ENCODE results near the gene PAXX.
"Not testable (repeated sequence)": the region's sequence is repeated elsewhere in the genome, so short reads cannot be mapped to it uniquely, and the experiment has no call there.

Gene PAXX

DNA sequence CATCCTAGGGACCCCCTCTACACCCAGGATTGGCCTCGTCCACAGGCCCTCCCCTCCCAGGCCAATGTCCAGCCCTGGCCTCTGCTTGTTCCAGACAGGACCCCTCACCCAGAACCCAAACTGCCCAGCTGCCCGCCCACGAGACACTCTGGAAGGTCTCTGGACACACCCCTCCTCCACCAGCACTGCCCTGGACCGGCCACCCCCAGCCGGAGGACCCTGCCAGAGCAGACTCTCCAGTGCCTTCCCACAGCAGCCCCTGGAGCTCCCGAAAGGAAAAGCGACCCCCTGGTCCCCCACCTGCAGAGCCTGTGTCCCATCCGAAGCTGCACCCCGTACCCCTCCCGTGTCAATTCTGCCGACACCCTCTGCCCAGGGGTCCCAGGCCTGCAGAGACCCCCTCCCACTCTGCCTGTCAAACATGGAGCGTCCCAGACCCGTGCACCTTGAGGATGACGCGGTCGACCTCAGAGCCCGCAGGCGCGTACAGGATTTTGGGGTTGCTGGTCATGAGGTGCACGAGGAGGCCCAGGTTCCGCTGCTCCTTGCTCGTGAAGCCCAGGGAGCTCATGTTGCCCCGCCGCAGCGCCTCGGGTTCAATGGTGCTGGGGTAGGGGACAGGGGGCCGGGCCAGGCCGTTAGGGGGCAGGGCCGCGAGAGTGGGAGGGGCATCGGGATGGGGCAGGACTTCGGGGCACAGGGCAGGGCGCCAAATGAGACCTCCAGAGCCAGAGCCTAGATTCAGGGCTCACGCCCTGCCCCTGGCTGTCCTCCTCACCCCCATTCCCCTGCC is 27.9 kb downstream of the PAXX start:
- no peak for DNase-seq

DNA sequence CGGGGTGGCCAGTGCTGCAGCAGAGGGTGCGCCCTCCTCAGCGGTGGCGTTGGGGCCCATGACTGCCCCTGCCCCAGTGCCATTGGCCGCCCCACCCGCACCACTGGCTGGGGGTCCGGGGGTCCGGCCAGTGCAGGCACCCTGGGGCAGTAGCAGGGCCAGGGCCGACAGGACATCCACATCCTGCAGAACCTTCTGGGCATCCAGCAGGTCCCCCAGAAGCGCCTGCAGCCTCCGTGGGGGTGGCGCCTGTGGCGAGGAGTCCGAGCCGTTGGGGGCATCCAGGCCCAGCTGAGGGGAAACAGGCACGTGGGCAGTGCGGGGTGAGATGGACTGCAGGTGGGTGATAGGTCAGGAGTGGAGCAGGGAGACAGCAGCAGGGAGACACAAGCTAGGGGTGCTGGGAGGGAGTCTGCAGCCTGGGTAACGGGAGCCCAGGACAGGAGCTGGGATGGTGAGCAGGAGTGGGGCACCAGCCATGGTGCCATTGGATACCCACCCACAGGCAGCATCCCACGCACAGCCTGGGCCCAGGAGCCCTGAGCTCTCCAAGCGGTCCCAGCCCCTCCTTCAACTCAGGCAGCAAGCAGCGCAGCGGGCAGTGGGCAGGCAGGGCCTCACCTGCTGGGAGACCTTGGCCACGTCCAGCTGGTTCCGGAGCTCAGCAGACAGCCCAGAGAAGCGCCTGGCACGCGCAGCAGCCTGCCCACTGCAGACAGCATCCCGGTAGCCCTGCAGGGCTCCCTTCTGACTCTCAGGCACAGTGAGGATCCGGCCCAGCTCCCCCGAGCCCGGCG is 28.7 kb downstream of the PAXX start:
- DNase-seq = no peak

DNA sequence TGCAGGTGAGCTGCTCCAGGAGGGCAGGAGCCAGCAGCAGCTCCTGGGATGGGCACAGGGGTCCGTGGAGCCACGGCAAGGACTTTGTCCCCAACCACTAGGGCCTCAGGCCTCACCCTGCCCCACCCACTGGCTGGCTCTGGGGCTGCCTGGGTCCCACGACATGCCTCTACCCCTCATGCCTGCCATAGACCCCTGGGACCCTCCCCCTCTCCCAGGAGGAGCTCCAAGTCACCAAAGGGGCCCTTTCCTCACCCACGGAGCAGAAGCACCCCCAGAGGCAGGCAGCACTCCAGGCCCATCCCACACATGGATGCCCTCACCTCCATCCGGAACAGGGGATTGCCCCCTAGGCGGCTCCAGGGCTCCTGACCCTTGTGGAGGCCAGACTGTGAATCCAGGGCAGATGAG is 29.4 kb downstream of the PAXX start:
- DNase-seq = no peak

DNA sequence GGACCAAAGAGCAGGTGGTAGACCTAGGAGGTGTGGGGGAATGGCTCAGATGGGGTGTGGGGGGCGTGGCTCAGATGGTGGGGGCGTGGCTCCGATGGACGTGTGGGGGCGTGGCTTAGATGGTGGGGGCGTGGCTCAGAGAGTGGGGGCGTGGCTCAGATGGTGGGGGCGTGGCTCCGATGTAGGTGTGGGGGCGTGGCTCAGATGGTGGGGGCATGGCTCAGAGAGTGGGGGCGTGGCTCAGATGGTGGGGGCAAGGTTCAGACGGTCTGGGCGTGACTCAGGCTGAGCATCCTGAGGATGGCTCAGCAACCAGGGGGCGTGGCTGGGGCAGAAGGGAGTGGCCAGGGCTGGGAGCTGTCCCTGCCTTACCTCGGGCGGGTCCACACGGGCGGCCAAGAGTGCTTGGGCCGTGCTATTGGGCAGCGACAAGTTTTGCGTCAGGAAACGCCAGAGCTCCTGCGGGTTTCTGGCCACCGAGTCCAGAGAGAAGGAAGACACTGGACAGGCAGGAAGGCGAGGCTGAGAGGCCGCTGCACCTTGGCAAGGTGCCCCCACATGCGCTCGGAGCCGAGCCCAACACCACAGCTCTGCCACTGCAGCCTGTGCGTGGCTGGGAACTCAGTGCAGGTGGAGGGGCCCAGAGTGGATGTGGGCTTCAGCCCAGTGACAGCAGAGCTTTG is 29.9 kb downstream of the PAXX start:
- DNase-seq = no peak

DNA sequence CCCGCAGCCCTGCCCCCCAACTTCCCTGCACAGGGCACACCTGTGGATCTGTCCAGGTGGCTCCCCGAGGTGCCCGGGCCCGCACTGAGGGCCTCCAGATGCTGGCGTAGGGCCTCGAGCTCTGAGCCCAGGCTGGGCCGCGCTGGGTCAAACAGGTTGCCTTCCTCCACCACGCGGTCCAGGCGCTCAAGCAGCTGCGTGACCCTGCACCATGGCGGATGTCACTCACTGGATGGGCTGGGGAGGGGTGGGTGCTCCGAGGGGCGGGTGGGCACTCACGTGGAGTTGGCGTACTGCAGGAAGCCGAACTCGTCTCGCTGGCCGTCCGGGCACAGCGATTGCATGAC is 30.4 kb downstream of the PAXX start:
- no peak for DNase-seq

DNA sequence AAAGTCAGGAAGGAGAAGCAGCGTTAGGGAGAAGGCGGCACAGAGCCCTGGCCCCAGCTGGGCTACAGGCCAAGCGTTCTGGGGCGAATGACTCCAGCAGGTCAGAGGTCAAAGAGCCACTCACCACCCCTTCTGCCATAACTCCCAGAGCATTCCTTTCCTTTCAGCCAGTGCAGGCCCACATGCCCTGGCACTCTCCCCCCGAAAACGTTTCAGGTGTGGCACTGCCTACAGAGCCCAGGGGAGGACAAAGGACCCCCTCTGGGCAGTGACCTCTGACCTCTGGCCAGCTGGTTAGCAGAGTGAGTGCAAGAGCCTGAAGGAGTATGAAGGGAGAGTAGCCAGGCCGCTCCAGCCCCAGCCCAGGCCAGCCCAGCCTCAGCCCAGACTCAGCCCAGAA is 30.9 kb downstream of the PAXX start:
- no peak for DNase-seq

DNA sequence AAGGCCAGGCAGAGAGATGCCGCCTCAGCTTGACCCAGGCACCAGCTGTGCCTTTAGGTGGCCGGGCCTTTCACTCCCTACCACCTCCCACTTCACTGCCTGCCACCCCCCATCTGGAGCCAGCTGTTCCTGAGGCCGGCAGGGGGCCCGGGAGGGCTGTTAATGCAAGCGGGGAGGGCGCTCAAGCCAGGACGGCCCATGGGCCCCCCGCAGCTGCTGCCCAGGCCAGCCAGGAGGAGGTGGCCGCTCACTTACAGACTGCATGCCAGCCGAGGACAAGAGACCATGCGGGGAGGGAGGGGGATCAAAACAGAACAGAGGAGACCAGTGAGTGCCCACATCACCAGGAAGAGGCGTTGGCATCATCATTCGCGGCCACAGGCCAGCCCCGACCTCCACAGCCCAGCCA is 31.4 kb downstream of the PAXX start:
- no peak for DNase-seq

DNA sequence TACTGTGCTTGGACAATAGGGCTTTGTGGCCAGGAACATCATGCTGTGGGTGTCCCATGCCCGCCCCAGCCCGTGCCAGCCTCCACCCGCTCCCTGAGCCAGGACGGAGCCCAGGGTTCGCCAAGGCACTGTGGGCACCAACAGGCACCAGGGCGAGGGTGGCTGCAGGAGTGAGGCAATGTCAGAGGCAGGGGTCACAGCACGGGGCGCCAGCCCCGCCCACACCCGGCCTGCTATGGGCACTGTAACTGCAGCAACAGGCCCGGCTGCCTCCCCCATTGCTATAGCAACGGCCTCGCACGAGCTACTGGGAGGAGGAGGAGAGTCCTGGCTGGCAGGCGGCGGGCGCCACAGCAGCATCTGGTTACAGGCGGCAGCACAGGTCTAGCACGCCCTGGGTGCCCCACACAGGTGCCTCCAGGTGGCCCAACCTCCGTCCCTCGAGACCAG is 33.3 kb downstream of the PAXX start:
- peak; percentile 42 for DNase-seq

DNA sequence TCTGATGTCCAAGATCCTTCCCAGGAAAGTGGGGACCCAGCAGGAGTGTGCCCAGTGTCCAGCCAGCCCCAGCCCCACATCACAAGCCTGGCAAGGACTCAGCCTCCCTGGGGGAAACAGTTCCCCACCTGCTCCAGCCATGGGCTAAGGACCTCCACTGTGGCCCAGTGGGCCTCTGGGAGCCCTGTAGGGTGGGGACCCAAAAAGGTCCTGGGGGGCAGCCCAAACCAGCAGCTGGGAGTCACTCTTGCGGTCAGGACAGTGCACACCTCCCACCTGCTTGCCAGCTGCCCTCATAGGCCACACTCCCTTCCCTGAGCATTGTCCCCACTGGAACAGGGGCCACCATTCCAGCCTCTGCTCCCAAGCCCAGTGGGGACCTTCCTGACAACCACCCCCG is 34.2 kb downstream of the PAXX start:
- DNase-seq = no peak

DNA sequence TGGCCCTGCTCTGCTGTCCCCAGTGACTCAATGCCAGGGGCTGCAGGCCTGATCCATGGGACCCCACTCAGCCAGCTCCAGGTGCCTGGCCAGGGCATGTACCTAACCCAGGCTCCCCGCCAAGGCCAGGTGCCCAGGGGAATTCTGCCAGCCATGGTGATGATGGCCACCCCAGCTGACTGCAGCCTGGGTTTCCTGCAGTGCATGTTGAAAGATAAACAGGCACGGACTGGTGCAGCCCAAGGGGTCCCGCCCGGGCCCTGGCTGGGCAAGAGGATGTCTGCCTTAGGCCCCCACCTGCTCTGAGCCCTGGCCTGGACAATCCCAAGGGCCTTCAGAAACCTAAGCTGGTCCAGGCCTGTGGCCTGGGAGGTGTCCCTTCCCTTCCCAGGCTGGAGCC is 34.6 kb downstream of the PAXX start:
- no peak for DNase-seq

DNA sequence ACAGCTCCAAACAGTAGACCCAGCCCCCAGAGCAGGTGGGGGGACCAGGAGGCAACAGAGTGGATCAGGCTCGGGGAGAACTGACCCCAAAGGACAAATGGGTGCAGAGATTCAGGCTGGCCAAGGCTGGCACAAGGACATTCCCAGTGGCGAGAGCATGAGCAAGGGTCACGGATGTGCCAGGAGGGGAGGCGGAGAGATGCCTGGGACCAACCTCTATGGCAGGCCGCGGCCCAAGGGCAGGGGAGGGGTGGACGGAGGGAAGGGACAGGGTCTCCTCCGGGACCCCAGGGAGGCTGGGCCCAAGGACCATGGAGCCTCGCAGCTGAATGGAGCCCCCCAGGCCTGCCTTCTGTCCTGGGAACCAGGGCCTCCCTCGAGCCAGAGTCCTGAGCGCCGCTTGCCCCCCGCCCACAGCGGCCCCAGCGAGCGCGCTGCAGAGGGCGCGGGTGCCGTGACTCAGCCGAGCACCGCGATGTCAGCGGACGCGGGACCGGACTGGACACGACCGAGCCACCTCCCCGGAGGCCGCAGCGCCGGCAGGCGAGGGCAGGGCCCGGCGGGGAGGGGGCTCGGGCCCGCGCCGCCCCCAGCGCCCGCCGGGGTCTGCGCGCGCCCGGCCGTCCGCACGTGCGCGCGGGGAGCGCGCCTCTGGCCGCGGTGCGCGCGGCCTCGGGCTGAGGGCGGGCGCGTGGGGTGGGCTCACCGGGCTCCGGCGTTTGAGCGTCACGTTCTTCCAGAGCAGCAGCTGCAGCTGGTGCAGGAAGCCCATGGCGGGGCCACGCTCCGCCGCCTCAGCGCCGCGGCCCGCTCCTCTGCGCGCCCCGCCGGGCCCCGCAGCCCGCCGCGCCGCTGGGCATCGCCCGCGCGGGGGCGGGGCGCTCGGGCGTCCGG is 35.4 kb downstream of the PAXX start, which contains the start of gene ABCA2:
Gene ABCA2 (minus strand): TSS at position 869 of the 894 bp plus-strand sequence. CDS start 97 bp downstream, at position 772.
- no peak for DNase-seq

DNA sequence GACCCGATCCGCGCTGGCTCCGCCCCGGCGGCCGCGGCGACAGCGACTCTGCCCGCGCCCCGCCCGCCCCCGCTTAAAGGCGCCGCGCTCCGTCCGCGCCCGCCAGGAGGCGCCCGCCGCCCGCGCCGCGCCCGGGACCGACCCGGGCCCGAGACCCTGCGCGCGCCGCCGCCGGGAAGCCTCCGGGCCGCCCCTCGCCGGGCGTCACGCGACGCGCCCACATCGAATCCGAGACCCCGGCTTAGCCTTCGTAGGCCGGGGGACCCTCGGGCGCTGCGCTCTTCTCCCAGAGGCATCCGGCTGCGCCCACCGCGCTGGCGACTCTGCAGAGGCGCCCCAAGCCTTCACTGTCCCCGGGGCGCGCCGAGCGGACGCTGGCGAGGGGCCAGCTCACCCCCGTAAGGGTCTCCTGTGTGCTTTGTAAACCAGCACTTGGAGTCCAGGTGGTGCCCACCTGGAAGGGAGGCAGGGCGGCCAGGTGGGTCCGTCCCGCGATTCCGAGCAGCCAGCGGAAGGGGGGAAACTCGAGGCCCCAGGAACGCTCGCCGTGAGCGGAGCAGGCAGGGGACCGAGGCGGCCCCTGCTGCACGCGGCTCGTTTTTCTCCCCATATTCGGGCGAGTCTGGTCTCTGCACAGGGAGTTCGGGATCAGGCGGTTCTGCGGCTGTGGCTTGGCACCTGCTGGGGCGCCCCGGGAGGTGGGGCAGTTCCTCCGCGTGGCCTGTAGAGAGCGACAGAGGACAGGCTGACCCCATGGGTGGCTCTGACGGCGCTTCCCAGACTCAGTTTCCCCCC is 36.2 kb downstream of the PAXX start:
- DNase-seq = no peak

DNA sequence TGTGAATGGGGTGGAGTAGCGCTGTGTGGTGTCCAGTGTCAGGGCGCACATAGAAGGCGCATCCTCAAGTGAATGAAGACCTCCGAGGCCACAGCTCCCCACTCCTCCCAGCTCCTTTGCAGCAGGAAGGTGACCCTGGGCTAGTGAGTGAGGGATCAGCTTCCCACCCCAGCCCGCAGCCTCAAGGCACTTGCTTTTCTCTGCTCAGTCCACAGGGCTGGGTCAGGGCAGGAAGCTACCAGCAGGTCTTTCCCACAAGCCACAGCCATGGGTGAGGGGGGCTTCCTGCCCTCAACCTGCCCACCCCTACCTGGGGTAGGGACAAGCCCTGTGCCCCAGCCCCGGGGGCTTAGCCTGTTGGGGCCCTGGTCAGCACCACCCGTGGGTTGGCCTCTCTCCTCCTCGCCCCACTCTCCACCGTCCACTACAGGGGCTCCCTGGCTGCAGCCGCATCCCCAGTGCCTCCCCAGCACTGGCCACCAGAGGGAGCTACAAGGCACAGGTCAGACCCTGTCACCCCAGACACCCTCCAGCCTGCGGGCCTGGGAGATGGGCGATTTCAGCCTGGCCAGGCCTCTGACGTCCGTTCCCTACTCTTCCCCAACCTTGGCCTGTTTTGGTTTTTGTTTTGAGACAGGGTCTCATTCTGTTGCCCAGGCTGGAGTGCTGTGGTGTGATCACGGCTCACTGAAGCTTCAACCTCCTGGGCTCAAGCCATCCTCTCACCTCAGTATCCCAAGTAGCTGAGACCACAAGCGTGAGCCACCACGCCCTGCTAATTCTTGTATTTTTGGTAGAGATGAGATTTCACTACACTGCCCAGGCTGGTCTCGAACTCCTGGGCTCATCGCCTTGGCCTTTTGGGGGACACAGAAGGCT is 37.1 kb downstream of the PAXX start:
- no peak for DNase-seq

DNA sequence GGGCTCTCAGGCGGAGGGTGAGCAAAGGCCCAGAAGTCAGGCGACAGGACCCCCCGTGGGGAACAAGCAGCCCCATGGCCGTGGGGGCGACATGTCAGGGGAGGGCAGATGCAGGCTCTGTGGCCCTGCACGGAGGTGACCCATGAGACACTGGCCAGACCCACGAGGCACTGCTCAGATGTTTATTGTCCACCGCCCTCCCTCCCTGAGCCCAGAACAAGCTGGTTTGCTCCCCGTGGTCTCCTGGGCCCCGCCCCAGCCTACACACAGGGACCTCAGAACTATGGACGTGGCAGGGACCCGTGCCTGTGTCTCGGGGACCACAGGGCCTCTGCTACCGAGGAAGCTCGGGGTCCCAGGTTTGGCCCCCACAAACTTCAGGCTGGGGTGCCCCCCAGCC is 37.8 kb downstream of the PAXX start:
- DNase-seq = no peak

DNA sequence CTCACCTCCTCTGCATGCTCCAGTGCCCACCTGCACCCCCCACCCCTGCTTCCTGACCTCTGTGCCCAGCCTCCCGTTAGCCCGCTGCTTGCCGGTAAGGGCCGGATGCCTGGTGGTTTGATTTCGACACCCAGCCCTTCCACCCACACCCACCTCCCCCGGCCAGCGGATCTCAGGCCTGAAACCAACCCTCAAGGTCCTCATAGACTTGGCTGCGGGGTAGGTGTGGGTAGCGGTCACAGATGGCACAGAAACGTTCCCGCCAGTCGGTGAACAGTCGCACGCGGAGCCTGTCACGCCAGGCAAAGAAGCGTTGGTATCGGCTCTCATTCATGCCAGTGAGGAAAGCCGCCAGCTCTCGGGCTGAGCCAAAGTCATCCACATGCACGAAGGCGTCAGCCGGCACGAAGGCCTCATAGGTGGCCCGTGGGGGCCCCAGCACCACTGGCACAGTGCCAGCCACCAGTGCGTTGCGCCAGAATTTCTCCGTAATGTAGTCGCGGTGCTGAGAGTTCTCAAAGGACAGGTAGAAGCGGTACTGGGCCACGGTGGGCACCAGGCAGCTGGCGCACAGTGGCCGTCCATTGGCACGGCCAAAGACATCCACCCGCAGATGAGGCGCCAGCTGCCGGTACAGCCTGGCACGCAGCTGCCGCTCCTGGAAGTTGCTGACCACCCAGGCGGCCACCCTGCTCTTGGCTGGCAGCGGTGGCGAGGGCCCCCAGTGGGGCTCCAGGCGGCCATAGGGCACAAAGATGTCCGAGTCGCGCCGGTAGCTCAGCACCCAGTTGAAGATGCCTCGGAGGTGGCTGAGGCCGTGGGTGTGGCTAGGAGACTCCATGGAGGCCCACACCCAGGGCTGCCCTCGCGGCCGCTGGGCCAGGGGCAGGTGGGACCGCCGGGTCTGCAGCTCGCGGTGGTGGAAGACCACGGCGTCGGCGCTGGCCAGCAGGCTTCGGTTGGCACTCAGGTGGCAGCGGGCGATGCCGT is 38.6 kb downstream of the PAXX start:
- DNase-seq = no peak

DNA sequence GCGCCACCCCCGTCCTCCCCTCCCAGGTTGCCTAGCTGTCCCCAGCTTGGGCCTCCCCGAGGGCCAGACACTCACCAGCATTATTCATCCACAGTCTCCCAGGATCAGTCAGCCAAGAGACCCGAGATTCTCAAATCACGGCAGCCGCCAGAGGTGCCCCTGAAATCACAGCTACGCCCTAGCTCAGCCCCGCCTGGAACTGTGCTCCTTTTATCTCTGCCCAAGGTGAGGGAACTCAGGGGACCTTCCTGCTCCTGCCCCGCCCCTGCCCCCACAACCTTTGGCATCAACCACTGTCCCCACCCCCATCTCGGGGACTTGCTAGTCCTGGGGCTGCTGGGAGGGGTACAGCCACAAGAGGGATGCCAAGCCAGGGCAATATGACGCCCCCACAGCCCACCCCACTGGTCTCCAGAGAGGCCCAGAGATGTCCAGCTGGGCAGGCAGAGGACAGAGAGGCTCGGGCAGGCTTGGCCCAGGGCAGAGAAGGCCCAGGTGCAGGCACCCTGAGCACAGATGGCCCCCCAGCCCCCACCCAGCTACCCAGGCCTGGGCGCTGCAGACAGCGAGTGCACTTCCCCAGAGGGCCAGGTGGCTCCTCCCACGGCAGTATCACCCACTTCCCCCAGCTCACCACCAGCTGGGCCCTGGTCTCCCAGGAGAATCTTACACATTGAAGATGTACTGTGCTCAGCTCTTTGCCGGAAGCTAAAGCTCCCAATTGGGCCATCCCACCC is 39.9 kb downstream of the PAXX start, which contains the start of gene FUT7:
Gene FUT7 (minus strand): TSS at position 185 of the 737 bp plus-strand sequence. CDS start 97 bp downstream, at position 88.
- DNase-seq = no peak

DNA sequence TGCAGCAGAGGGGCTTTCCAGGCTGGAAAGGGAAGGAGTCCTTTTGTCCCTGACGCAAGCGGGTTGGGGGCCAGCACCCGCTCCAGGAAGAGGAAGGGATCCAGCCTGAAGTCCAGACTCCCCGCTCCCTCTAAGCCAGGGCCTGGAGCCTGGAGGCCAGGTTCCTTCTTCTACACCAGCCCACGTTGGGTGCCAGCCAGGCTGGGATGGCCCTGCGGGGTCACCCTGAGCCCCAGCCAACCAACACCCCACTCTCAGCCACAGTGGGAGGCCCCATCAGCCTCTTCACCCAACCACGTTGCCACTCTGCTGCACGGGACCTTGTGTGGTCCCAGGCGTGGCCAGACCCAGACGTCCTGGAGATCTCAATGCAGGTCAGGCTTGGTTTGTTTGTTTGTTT is 40.6 kb downstream of the PAXX start:
- no peak for DNase-seq

DNA sequence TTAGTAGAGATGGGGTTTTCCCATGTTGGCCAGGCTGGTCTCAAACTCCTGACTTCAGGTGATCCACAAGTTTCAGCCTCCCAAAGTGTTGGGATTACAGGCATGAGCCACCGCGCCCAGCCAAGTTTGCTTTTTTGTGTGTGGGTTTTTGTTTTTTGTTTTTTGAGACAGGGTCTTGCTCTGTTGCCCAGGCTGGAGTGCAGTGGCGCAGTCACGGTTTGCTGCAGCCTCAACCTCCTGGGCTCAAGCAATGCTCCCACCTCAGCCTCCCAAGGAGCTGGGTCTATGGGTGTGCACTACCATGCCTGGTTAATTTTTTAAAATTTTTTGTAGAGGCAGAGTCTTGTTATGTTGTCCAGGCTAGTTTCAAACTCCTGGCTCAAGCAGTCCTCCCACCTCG is 41.3 kb downstream of the PAXX start:
- not testable (repeated sequence) for DNase-seq
